HEK293 (cell line): ENCODE measurements around the gene TMEM123.

ENCODE experiments used
- CTCF ChIA-PET: fragments of 350-600 bp; formaldehyde crosslinking; extraction: SDS; loops from one replicate; lab custom pipeline; 2021; ENCODE audit warnings: antibody characterized with exemption; lab: Yijun Ruan, JAX
- POLR2A ChIA-PET: fragments of 300-600 bp; formaldehyde crosslinking; extraction: SDS; loops from one replicate; lab custom pipeline; 2020; ENCODE audit warnings: antibody characterized with exemption, inconsistent platforms; lab: Yijun Ruan, JAX
- H3K27ac ChIP-seq: fragments of 200-500 bp; sonication (Bioruptor generic); 2 replicates; pipeline ENCODE4 v1.5.1; 2014; ENCODE audit warnings: low read depth, low read length, control low read depth, inconsistent platforms; ENCODE audit errors: extremely low read depth
- H3K36me3 ChIP-seq, 2 experiments: fragments of 200-500 bp in 1 of 2; sonication (Bioruptor generic) in 1 of 2; 1 replicate in 1 of 2; 2 replicates in 1 of 2; pipeline ENCODE4 v1.5.1; 2014 to 2017; ENCODE audit warnings: inconsistent platforms in 2 of 2, low read length in 2 of 2; ENCODE audit not compliant: control insufficient read depth in 2 of 2, insufficient read depth in 1 of 2
- H3K4me1 ChIP-seq: fragments of 200-500 bp; sonication (Bioruptor generic); 2 replicates; pipeline ENCODE4 v1.5.1; 2014; ENCODE audit warnings: mild to moderate bottlenecking, low read length, inconsistent platforms; ENCODE audit not compliant: control insufficient read depth, insufficient read depth
- H3K4me3 ChIP-seq: 2 replicates; pipeline ENCODE4 v1.5.1; 2011; ENCODE audit warnings: low read depth, mild to moderate bottlenecking, control low read depth, low read length, moderate library complexity
- H3K9me3 ChIP-seq: fragments of 200-500 bp; sonication (Bioruptor generic); 2 replicates; pipeline ENCODE4 v1.5.1; 2014; ENCODE audit warnings: low read depth, low read length, inconsistent platforms; ENCODE audit not compliant: control insufficient read depth, insufficient read depth
- SP3 ChIP-seq: fragments of 450-650 bp; formaldehyde crosslinking; IDR thresholded peaks from 2 replicates; pipeline ENCODE4 v1.5.1; 2016; ENCODE audit warnings: missing biosample characterization, missing genetic modification characterization
- WT1 ChIP-seq: fragments of 450-650 bp; formaldehyde crosslinking; IDR thresholded peaks from 2 replicates; pipeline ENCODE4 v1.5.1; 2016; ENCODE audit warnings: missing biosample characterization, missing genetic modification characterization
- ZBTB26 ChIP-seq: fragments of 450-650 bp; formaldehyde crosslinking; optimal IDR thresholded peaks from 2 replicates; pipeline ENCODE3; 2016; ENCODE audit warnings: missing biosample characterization, mild to moderate bottlenecking, missing genetic modification characterization
- ZNF112 ChIP-seq: fragments of 450-650 bp; formaldehyde crosslinking; IDR thresholded peaks from 2 replicates; pipeline ENCODE4 v1.5.0; 2017; ENCODE audit warnings: missing biosample characterization, missing genetic modification characterization
- ZNF121 ChIP-seq: fragments of 450-650 bp; formaldehyde crosslinking; IDR thresholded peaks from 2 replicates; pipeline ENCODE4 v1.5.1; 2016; ENCODE audit warnings: missing biosample characterization, missing genetic modification characterization
- ZNF146 ChIP-seq: fragments of 450-650 bp; formaldehyde crosslinking; IDR thresholded peaks from 2 replicates; pipeline ENCODE4 v1.5.1; 2016; ENCODE audit warnings: missing biosample characterization, missing genetic modification characterization
- ZNF169 ChIP-seq: fragments of 450-650 bp; formaldehyde crosslinking; IDR thresholded peaks from 2 replicates; pipeline ENCODE4 v1.5.1; 2016; ENCODE audit warnings: missing biosample characterization, missing genetic modification characterization
- ZNF214 ChIP-seq: fragments of 450-650 bp; formaldehyde crosslinking; IDR thresholded peaks from 2 replicates; pipeline ENCODE4 v1.5.1; 2017; ENCODE audit warnings: missing biosample characterization, mild to moderate bottlenecking, missing genetic modification characterization, borderline replicate concordance
- ZNF24 ChIP-seq: fragments of 450-650 bp; formaldehyde crosslinking; IDR thresholded peaks from 2 replicates; pipeline ENCODE4 v1.5.1; 2016; ENCODE audit warnings: missing biosample characterization, missing genetic modification characterization
- ZNF292 ChIP-seq: fragments of 450-650 bp; formaldehyde crosslinking; IDR thresholded peaks from 2 replicates; pipeline ENCODE4 v1.5.1; 2016; ENCODE audit warnings: low read depth, missing biosample characterization, missing genetic modification characterization, borderline replicate concordance
- ZNF335 ChIP-seq: fragments of 450-650 bp; formaldehyde crosslinking; conservative IDR thresholded peaks from 2 replicates; pipeline ENCODE4 v1.5.1; 2016; ENCODE audit warnings: missing biosample characterization, missing genetic modification characterization
- ZNF473 ChIP-seq: fragments of 450-650 bp; formaldehyde crosslinking; IDR thresholded peaks from 2 replicates; pipeline ENCODE4 v1.5.1; 2017; ENCODE audit warnings: missing biosample characterization, missing genetic modification characterization
- ZNF549 ChIP-seq: fragments of 450-650 bp; IDR thresholded peaks from 2 replicates; pipeline ENCODE4 v1.5.1; 2018; ENCODE audit warnings: missing biosample characterization, missing genetic modification characterization, mild to moderate bottlenecking, inconsistent platforms, moderate library complexity
- ZNF654 ChIP-seq: fragments of 450-650 bp; formaldehyde crosslinking; IDR thresholded peaks from 2 replicates; pipeline ENCODE4 v1.5.1; 2016; ENCODE audit warnings: low read depth, missing biosample characterization, missing genetic modification characterization
- ZNF664 ChIP-seq: fragments of 450-650 bp; formaldehyde crosslinking; IDR thresholded peaks from 2 replicates; pipeline ENCODE4 v1.5.1; 2016; ENCODE audit warnings: missing biosample characterization, missing genetic modification characterization
- ZNF701 ChIP-seq: fragments of 450-650 bp; formaldehyde crosslinking; IDR thresholded peaks from 2 replicates; pipeline ENCODE4 v1.5.1; 2016; ENCODE audit warnings: missing biosample characterization, missing genetic modification characterization
- ZNF76 ChIP-seq: fragments of 450-650 bp; formaldehyde crosslinking; IDR thresholded peaks from 2 replicates; pipeline ENCODE4; 2016; ENCODE audit warnings: low read depth, missing biosample characterization, missing genetic modification characterization, borderline replicate concordance
- ZNF777 ChIP-seq: fragments of 450-650 bp; formaldehyde crosslinking; IDR thresholded peaks from 2 replicates; pipeline ENCODE4 v1.5.1; 2017; ENCODE audit warnings: missing biosample characterization, missing genetic modification characterization, borderline replicate concordance
- TF ChIP-seq, protein P1 (sequence below): fragments of 450-650 bp; formaldehyde crosslinking; IDR thresholded peaks from 2 replicates; pipeline ENCODE4 v1.5.1; 2016; ENCODE audit warnings: missing biosample characterization, missing genetic modification characterization

Gene TMEM123

GRCh38 chr11:102464037-102464436, 11.5 kb upstream of the TMEM123 start:
- Histone ChIP-seq H3K27ac (no peak overlapping the region), H3K4me3 (no peak overlapping the region), H3K9me3 (no peaks in the 10 kb centered on the region), H3K36me3 (no peaks in the 10 kb centered on the region), H3K4me1 (no peaks in the 10 kb centered on the region)
- ChIA-PET CTCF (no interaction called here), POLR2A (no interaction called here)
- TF ChIP-seq ZNF549 (tag by site-specific recombination): peak; percentile 61
- TF ChIP-seq ZNF169 (tag by site-specific recombination): no peak

DNA sequence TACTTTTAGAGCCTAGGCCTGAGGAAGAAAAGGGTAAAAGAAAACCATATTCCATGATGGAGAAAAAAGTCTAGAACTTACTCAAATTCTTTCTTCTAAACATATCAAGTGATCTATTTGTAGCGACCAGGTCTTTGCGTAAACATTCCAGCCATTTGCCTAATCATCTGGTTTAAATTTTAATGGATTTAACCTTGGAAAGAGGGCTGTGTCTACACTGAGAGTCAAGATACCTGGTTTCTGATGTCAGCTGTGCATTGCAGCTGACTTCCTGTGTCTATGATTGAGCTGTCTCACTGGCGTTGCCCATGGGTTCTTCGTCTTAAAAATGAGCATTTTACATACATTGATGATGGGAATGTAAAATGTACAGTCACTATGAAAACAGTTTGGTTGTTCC, 10.0 kb upstream of the TMEM123 start:
- no peaks in the 10 kb centered on the region for H3K4me1 ChIP-seq
- H3K36me3 ChIP-seq: no peaks in the 10 kb centered on the region
- H3K27ac ChIP-seq: no peak overlapping the region
- no peak overlapping the region for H3K4me3 ChIP-seq
- ChIA-PET CTCF (no interaction called here), POLR2A (no interaction called here)
- TF ChIP-seq WT1 (tag by site-specific recombination) (no peak), ZNF701 (tag by site-specific recombination) (no peak), ZNF654 (tag by site-specific recombination) (no peak), ZNF24 (tag by site-specific recombination) (no peak)
- H3K9me3 ChIP-seq: no peaks in the 10 kb centered on the region

GRCh38 chr11:102459393-102459792, 6.8 kb upstream of the TMEM123 start:
- H3K4me3 ChIP-seq: no peak overlapping the region
- POLR2A ChIA-PET: no interaction called here
- no peak for TF ChIP-seq ZNF169 (tag by site-specific recombination)
- no peak for TF ChIP-seq ZNF777 (tag by site-specific recombination)
- no peak for TF ChIP-seq ZNF664 (tag by site-specific recombination)
- no peak for TF ChIP-seq SP3 (tag by site-specific recombination)
- TF ChIP-seq ZNF76: no peak
- no peak for TF ChIP-seq ZBTB26 (tag by site-specific recombination)
- TF ChIP-seq ZNF292 (tag by site-specific recombination): no peak
- TF ChIP-seq ZNF121 (tag by site-specific recombination): no peak
- TF ChIP-seq, protein P1, sequence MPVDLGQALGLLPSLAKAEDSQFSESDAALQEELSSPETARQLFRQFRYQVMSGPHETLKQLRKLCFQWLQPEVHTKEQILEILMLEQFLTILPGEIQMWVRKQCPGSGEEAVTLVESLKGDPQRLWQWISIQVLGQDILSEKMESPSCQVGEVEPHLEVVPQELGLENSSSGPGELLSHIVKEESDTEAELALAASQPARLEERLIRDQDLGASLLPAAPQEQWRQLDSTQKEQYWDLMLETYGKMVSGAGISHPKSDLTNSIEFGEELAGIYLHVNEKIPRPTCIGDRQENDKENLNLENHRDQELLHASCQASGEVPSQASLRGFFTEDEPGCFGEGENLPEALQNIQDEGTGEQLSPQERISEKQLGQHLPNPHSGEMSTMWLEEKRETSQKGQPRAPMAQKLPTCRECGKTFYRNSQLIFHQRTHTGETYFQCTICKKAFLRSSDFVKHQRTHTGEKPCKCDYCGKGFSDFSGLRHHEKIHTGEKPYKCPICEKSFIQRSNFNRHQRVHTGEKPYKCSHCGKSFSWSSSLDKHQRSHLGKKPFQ (tag by site-specific recombination): no peak
- TF ChIP-seq ZNF214 (tag by site-specific recombination): no peak
- no peak for TF ChIP-seq ZNF146 (tag by site-specific recombination)
- TF ChIP-seq, all 188 proteins: peak for 0
- no peaks in the 10 kb centered on the region for H3K9me3 ChIP-seq
- CTCF ChIA-PET: interaction anchor here (1.2 kb wide), 1 partner anchor 69 kb away, joined by 3 read pairs; no protein-coding TSS in a partner anchor
- no peaks in the 10 kb centered on the region for H3K36me3 ChIP-seq
- no peaks in the 10 kb centered on the region for H3K4me1 ChIP-seq
- no peak overlapping the region for H3K27ac ChIP-seq

DNA sequence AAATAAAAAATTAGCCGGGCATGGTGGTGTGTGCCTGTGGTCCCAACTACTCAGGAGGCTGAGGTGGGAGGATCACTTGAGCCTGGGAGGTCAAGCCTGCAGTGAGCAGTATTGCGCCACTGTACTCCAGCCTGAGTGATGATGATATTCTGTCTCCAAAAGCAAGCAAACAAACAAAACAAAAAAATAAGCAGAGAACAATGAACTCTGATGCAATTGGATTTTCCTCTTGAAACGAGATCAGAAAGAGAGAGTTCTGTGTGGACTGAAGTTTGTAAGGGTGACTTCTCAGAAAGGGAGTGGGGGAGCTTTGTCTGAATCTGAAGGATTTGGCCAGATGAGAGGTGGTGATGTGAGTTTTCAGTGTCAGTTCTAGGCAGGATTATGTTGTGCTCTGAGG, 6.0 kb upstream of the TMEM123 start:
- H3K27ac ChIP-seq: no peak overlapping the region
- no peaks in the 10 kb centered on the region; the same call in 1 of the 2 replicates for H3K4me1 ChIP-seq
- TF ChIP-seq ZNF335 (tag by site-specific recombination) (0 out of 2 replicates have a peak, but pooled peaks have one; percentile 8), ZNF112 (no peak), ZNF473 (tag by site-specific recombination) (no peak)
- TF ChIP-seq, all 188 proteins: peak for 1
- H3K9me3 ChIP-seq: no peaks in the 10 kb centered on the region
- no peaks in the 10 kb centered on the region for H3K36me3 ChIP-seq
- ChIA-PET POLR2A (no interaction called here), CTCF (interaction anchor here (1.1 to 1.2 kb wide), 2 partner anchors 19 to 68 kb away, joined by 4 read pairs; no protein-coding TSS in a partner anchor)
- no peak overlapping the region for H3K4me3 ChIP-seq
